ENCODE results near the gene NPEPPS.
"Not testable (repeated sequence)": the region's sequence is repeated elsewhere in the genome, so short reads cannot be mapped to it uniquely, and the experiment has no call there.

NPEPPS gene

DNA sequence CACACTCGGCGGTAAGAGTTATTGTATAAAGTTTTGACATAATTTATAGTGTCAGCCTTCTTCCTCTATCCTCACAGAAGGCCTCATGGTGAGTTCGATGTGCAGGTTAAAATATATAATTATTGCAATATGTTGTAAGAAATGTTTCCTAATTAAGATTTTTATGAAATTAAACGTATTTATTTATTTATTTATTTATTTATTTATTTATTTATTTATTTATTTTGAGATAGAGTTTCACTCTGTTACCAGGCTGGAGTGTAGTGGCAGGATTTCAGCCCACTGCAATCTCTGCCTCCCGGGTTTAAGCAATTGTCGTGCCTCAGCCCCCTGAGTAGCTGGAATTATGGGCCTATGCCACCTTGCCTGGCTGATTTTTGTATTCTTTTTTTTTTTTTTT, 13.4 kb downstream of the NPEPPS start:
- DNase-seq (ENCODE audit: low read depth in 2 of 2); H3K4me3 ChIP-seq (replicated peaks in 1 of 2; ENCODE audit: low read depth in 2 of 2, low read length in 2 of 2): not testable (repeated sequence)

DNA sequence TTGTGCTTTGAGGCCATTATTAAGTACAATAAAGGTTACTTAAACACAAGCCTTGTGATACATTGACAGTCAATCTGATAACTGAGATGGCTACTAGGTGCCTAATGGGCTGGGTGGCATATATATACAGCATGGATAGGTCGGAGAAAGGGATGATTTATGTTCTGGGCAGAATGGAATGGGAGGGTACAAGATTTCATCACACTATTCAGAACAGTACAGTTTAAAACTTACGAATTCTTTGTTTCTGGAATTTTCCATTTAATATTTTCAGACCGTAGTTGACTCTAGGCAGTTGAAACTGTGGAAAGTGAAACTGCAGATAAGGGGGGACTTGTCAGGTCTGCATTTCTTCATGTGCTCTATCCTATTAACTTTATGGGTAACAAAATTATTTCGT, 23.8 kb downstream of the NPEPPS start:
- DNase-seq (ENCODE audit: low read depth in 2 of 2) = peak in 1 of 2 donors; percentile 38
- not testable (repeated sequence) for H3K4me3 ChIP-seq (replicated peaks in 1 of 2; ENCODE audit: low read depth in 2 of 2, low read length in 2 of 2)

DNA sequence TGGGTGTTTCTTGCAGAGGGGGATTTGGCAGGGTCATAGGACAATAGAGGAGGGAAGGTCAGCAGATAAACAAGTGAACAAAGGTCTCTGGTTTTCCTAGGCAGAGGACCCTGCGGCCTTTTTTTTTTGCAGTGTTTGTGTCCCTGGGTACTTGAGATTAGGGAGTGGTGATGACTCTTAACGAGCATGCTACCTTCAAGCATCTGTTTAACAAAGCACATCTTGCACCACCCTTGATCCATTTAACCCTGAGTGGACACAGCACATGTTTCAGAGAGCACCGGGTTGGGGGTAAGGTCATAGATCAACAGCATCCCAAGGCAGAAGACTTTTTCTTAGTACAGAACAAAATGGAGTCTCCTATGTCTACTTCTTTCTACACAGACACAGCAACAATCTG, 25.2 kb downstream of the NPEPPS start:
- not testable (repeated sequence) for H3K4me3 ChIP-seq (replicated peaks in 1 of 2; ENCODE audit: low read depth in 2 of 2, low read length in 2 of 2); DNase-seq (ENCODE audit: low read depth in 2 of 2)

GRCh38 chr17:47560517-47561043, 29.7 kb downstream of the NPEPPS start:
- DNase-seq (ENCODE audit: low read depth in 2 of 2); H3K4me3 ChIP-seq (replicated peaks in 1 of 2; ENCODE audit: low read depth in 2 of 2, low read length in 2 of 2): not testable (repeated sequence)

- not testable (repeated sequence) for H3K4me3 ChIP-seq (replicated peaks in 1 of 2; ENCODE audit: low read depth in 2 of 2, low read length in 2 of 2); DNase-seq (ENCODE audit: low read depth in 2 of 2)
Measured at GRCh38 chr17:47561698-47562405, 30.9 kb downstream of the NPEPPS start.

- DNase-seq (ENCODE audit: low read depth in 2 of 2) = not testable (repeated sequence)
Measured at GRCh38 chr17:47562406-47562705, 31.4 kb downstream of the NPEPPS start.

DNA sequence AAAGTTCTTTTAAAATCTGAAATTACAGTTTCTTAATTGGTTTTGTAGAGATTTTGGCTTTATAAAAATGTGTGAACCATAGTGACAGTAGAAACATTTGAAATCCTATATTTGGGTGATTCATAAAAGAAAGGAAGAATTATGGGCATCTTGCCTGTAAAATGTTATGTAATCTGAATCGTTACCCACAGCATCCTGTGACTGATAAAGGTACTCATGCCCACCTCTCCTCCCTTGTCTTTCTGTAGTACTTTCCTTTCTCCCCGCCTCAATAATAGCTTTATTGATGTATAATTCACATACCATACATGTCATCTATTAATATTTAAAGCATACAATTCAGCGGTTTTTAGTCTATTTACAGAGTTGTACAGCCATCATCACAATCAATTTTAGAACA, 36.4 kb downstream of the NPEPPS start:
- not testable (repeated sequence) for H3K4me3 ChIP-seq (replicated peaks in 1 of 2; ENCODE audit: low read depth in 2 of 2, low read length in 2 of 2)
- DNase-seq (ENCODE audit: low read depth in 2 of 2) = peak; percentile 4 to 49

More at GRCh38 chr17:47562406-47562705, 31.4 kb downstream of the NPEPPS start:
- H3K4me3 ChIP-seq (replicated peaks in 1 of 2; ENCODE audit: low read depth in 2 of 2, low read length in 2 of 2) = not testable (repeated sequence)

GRCh38 chr17:47572561-47572960, 41.7 kb downstream of the NPEPPS start:
- DNase-seq (ENCODE audit: low read depth in 2 of 2); H3K4me3 ChIP-seq (replicated peaks in 1 of 2; ENCODE audit: low read depth in 2 of 2, low read length in 2 of 2): not testable (repeated sequence)

- not testable (repeated sequence) for H3K4me3 ChIP-seq (replicated peaks in 1 of 2; ENCODE audit: low read depth in 2 of 2, low read length in 2 of 2); DNase-seq (ENCODE audit: low read depth in 2 of 2)
Measured at GRCh38 chr17:47582416-47582815, 51.5 kb downstream of the NPEPPS start.

DNA sequence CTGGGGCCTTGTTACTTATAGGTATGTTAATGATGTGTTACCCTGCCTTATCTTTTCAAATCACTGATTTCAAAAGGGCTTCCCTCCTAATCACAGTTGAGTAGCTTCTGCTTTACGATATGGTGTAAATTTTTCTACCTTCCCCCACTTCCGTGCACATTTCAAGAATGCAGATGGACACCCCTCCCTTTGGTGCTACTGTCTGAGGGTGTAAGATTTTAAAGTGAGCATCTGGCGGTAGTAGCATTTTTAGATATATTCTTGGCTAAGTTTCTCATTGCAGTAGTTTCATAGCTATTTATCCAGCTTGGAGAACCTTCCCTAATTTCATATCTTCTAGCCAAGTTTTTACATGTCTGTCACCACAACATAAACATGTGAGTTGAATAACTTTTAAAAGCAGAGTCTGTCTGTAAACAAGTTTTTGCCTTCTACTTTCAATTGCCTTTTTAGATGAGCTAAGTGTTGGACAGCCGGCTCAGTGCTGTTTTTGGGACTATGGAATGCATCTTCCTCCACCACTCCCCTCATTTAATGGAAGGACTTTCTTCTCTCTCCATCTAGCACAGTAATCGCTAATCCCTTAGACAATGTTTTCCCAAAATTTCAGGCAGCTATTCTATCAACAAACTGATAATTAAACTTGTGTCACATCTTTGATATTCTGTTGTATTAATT, 55.6 kb downstream of the NPEPPS start:
- H3K4me3 ChIP-seq (replicated peaks in 1 of 2; ENCODE audit: low read depth in 2 of 2, low read length in 2 of 2); DNase-seq (ENCODE audit: low read depth in 2 of 2): not testable (repeated sequence)

GRCh38 chr17:47593522-47593921, 62.6 kb downstream of the NPEPPS start:
- not testable (repeated sequence) for DNase-seq (ENCODE audit: low read depth in 2 of 2)

GRCh38 chr17:47603830-47604597, 73.1 kb downstream of the NPEPPS start:
- no peak overlapping the region for H3K4me3 ChIP-seq (replicated peaks in 1 of 2; ENCODE audit: low read depth in 2 of 2, low read length in 2 of 2)
- TF ChIP-seq, protein P1, sequence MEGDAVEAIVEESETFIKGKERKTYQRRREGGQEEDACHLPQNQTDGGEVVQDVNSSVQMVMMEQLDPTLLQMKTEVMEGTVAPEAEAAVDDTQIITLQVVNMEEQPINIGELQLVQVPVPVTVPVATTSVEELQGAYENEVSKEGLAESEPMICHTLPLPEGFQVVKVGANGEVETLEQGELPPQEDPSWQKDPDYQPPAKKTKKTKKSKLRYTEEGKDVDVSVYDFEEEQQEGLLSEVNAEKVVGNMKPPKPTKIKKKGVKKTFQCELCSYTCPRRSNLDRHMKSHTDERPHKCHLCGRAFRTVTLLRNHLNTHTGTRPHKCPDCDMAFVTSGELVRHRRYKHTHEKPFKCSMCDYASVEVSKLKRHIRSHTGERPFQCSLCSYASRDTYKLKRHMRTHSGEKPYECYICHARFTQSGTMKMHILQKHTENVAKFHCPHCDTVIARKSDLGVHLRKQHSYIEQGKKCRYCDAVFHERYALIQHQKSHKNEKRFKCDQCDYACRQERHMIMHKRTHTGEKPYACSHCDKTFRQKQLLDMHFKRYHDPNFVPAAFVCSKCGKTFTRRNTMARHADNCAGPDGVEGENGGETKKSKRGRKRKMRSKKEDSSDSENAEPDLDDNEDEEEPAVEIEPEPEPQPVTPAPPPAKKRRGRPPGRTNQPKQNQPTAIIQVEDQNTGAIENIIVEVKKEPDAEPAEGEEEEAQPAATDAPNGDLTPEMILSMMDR (IDR thresholded peaks at IDR 0.05; ENCODE audit: low read depth, low read length) = no peak
- DNase-seq (ENCODE audit: low read depth in 2 of 2) = peak in 1 of 2 donors; percentile 15

More at GRCh38 chr17:47593522-47593921, 62.6 kb downstream of the NPEPPS start:
- H3K4me3 ChIP-seq (replicated peaks in 1 of 2; ENCODE audit: low read depth in 2 of 2, low read length in 2 of 2) = not testable (repeated sequence)

All from cardiac fibroblast (primary cell).